HG02981 (cell line): ENCODE results near the gene FBLN1.
"Not testable (repeated sequence)": the region's sequence is repeated elsewhere in the genome, so short reads cannot be mapped to it uniquely, and the experiment has no call there.

Experiments used
- ATAC-seq: cut with Tn5 transposase; IDR thresholded peaks from one replicate; pipeline ENCODE4 v1.9.1; 2021; ENCODE audit warnings: mild to moderate bottlenecking, moderate library complexity; ENCODE audit not compliant: unreplicated experiment

FBLN1 gene

GRCh38 chr22:45547016-45547345, 44.3 kb downstream of the FBLN1 start:
- ATAC-seq: no peak

- no peak for ATAC-seq
These were observed 45.0 kb downstream of the FBLN1 start for GRCh38 chr22:45547731-45548130.

- no peak for ATAC-seq
These were observed 45.7 kb downstream of the FBLN1 start for GRCh38 chr22:45548247-45548840.

- ATAC-seq: no peak
These were observed 46.5 kb downstream of the FBLN1 start for GRCh38 chr22:45548991-45549761.

GRCh38 chr22:45549762-45550378, 47.2 kb downstream of the FBLN1 start:
- no peak for ATAC-seq

- no peak for ATAC-seq
These were observed 47.7 kb downstream of the FBLN1 start for GRCh38 chr22:45550416-45550815.

- ATAC-seq: no peak
These were observed 48.2 kb downstream of the FBLN1 start for GRCh38 chr22:45550891-45551290.

- no peak for ATAC-seq
These were observed 48.8 kb downstream of the FBLN1 start for GRCh38 chr22:45551310-45552016.

GRCh38 chr22:45552017-45552411, 49.3 kb downstream of the FBLN1 start:
- ATAC-seq: no peak

- no peak for ATAC-seq
These were observed 50.1 kb downstream of the FBLN1 start for GRCh38 chr22:45552580-45553350.

- no peak for ATAC-seq
These were observed 50.8 kb downstream of the FBLN1 start for GRCh38 chr22:45553351-45554039.

GRCh38 chr22:45554040-45554406, 51.3 kb downstream of the FBLN1 start:
- no peak for ATAC-seq

GRCh38 chr22:45554861-45555260, 52.2 kb downstream of the FBLN1 start:
- ATAC-seq: no peak

GRCh38 chr22:45557926-45558325, 55.2 kb downstream of the FBLN1 start:
- not testable (repeated sequence) for ATAC-seq

- not testable (repeated sequence) for ATAC-seq
These were observed 57.4 kb downstream of the FBLN1 start for GRCh38 chr22:45560092-45560491.

GRCh38 chr22:45560761-45561160, 58.1 kb downstream of the FBLN1 start:
- ATAC-seq: not testable (repeated sequence)

GRCh38 chr22:45562102-45562501, 59.4 kb downstream of the FBLN1 start:
- no peak for ATAC-seq

- no peak for ATAC-seq
These were observed 60.1 kb downstream of the FBLN1 start for GRCh38 chr22:45562537-45563361.

GRCh38 chr22:45563362-45564040, 60.8 kb downstream of the FBLN1 start:
- ATAC-seq: no peak
